GM23338 (cell line): ENCODE results near the gene ZNF879. TPM values are rescaled to one million over a fixed set of nuclear protein-coding genes. Genes with fewer than 3 reads are reported as not detected.

ENCODE experiments used
- CTCF ChIP-seq, 2 experiments: fragments of 200-600 bp in 1 of 2; sonication (generic) in 1 of 2; conservative IDR thresholded peaks; 2 replicates each; pipeline versions ENCODE4 v1.5.1 to v1.6.1; 2016 to 2017; ENCODE audit warnings: antibody characterized with exemption in 2 of 2, low read depth in 2 of 2, mild to moderate bottlenecking in 2 of 2, moderate library complexity in 1 of 2
- ETS1 ChIP-seq: IDR thresholded peaks from 2 replicates; pipeline ENCODE4 v1.6.1; 2016; ENCODE audit warnings: antibody characterized with exemption
- EZH2 ChIP-seq: fragments of 200-600 bp; sonication (generic); IDR thresholded peaks from one replicate; pipeline ENCODE4 v1.8.0; 2017; ENCODE audit warnings: antibody characterized with exemption, mild to moderate bottlenecking, low read depth; ENCODE audit not compliant: unreplicated experiment
- JUNB ChIP-seq: IDR thresholded peaks from one replicate; pipeline ENCODE4 v1.6.1; 2016; ENCODE audit warnings: antibody characterized with exemption; ENCODE audit not compliant: unreplicated experiment
- NANOG ChIP-seq: IDR thresholded peaks from 2 replicates; pipeline ENCODE4 v1.6.1; 2016; ENCODE audit warnings: antibody characterized with exemption, borderline replicate concordance
- STAT1 ChIP-seq: IDR thresholded peaks from one replicate; pipeline ENCODE4 v1.6.1; 2016; ENCODE audit warnings: antibody characterized with exemption; ENCODE audit not compliant: unreplicated experiment
- ZNF114 ChIP-seq: fragments of 250-450 bp; sonication (Bioruptor Pico); IDR thresholded peaks from 2 replicates; pipeline ENCODE4 v1.5.0; 2020; ENCODE audit warnings: mild to moderate bottlenecking, moderate library complexity
- ZNF462 ChIP-seq: fragments of 250-450 bp; sonication (Bioruptor Pico); IDR thresholded peaks from 2 replicates; pipeline ENCODE4 v1.5.0; 2020; ENCODE audit warnings: mild to moderate bottlenecking, moderate library complexity
- polyA plus RNA-seq: library from polyadenylated mRNA; unstranded; fragments of >200 nt; fragmentation: Nextera tagmentation; extraction: Ambion mirVana; gene quantifications from 2 replicates; pipeline ENCODE4 v1.2.1, GENCODE V29; 2016
- total RNA-seq: library from RNA; depleted of rRNA; stranded (reverse); fragments of >200 nt; shearing (Covaris generic); gene quantifications from 2 replicates; pipeline ENCODE4 v1.2.3, GENCODE V29; 2014

The ZNF879 gene
- total and polyA plus RNA-seq, 2 experiments from 2014 or later, result 3.5 to 3.9 TPM

GRCh38 chr5:178997191-178997590 is 26.4 kb upstream of the ZNF879 start (continued):
- TF ChIP-seq ZNF462 (CRISPR knock-in tag) (no peak), STAT1 (no peak), EZH2 (no peak), ETS1 (no peak), CTCF (conservative IDR thresholded peaks at IDR 0.05; ENCODE audit: low read depth in 2 of 2) (no peak), ZNF114 (CRISPR knock-in tag) (no peak), NANOG (no peak), JUNB (no peak)
